Spleen (tissue), 7 donors: ENCODE results near the gene EML2.
A peak's percentile ranks its signal among the peaks of the same experiment; 100 is the strongest.

Source experiments
- CTCF ChIP-seq, 11 experiments: fragments of 200-600 bp in 7 of 11; fragments of 450-650 bp in 4 of 11; sonication (generic) in 4 of 11; IDR thresholded peaks in 8 of 11; conservative IDR thresholded peaks in 3 of 11; 1 replicate in 7 of 11; 2 replicates in 4 of 11; pipeline versions ENCODE4 v1.4.0 to v1.8.0; 2016 to 2021; ENCODE audit warnings: antibody characterized with exemption in 11 of 11, inconsistent platforms in 4 of 11, mild to moderate bottlenecking in 1 of 11
- POLR2A ChIP-seq, 3 donors: fragments of 450-650 bp; IDR thresholded peaks; one replicate each; pipeline ENCODE4 v1.5.1; 2017; ENCODE audit warnings: antibody characterized with exemption in 3 of 3, mild to moderate bottlenecking in 1 of 3
- POLR2AphosphoS5 ChIP-seq, 3 donors: sonication (generic); formaldehyde crosslinking; IDR thresholded peaks; one replicate each; pipeline ENCODE4 v1.5.1; 2017; ENCODE audit warnings: antibody characterized with exemption in 3 of 3
- donor health status: DM: no; HTN: no; CAD: no; lungs with moderate emphysema.
- donor health status: DM: no; HTN: no; CAD: no.
- donor health status: DM: no; HTN: no; CAD: no.

- TF ChIP-seq CTCF (IDR thresholded peaks at IDR 0.05 in 8 of 11, conservative IDR thresholded peaks at IDR 0.05 in 3 of 11) = no peak
- no peak for TF ChIP-seq POLR2A (IDR thresholded peaks at IDR 0.05)
- TF ChIP-seq POLR2AphosphoS5 (IDR thresholded peaks at IDR 0.05) = peak in 1 of 3 donors; percentile 17
Measured at GRCh38 chr19:45615795-45616703, 23.1 kb downstream of the EML2 start.
